Activated CD4-positive, alpha-beta T cell treated with anti-CD3 and anti-CD28 coated beads, Interleukin-2, amount 10 ng/mL, durations not matched to agents 24 days and 14 days (primary cell): Measurements from ENCODE around the gene PDCD1LG2. TPM values are rescaled to one million over a fixed set of nuclear protein-coding genes. Genes with fewer than 3 reads are reported as not detected.
"Not testable (repeated sequence)": the region's sequence is repeated elsewhere in the genome, so short reads cannot be mapped to it uniquely, and the experiment has no call there.

Source experiments
- DNase-seq: peaks from one replicate; pipeline ENCODE4 v3.0.0; 2022
- H3K27ac Mint-ChIP-seq: one replicate; pipeline ENCODE4 v1.8.0; 2022; ENCODE audit warnings: mild to moderate bottlenecking, mixed read lengths
- H3K27me3 Mint-ChIP-seq: one replicate; pipeline ENCODE4 v1.8.0; 2022; ENCODE audit warnings: mixed read lengths
- H3K36me3 Mint-ChIP-seq: one replicate; pipeline ENCODE4 v1.8.0; 2022; ENCODE audit warnings: low read depth, mild to moderate bottlenecking, mixed read lengths
- H3K4me1 Mint-ChIP-seq: one replicate; pipeline ENCODE4 v1.8.0; 2021; ENCODE audit warnings: mixed read lengths
- H3K4me3 Mint-ChIP-seq: one replicate; pipeline ENCODE4 v1.8.0; 2022; ENCODE audit warnings: mild to moderate bottlenecking, moderate library complexity, mixed read lengths
- H3K9me3 Mint-ChIP-seq: one replicate; pipeline ENCODE4 v1.8.0; 2021; ENCODE audit warnings: mixed read lengths
- intact Hi-C: fragments of 100-400 bp; cut with micrococcal nuclease; formaldehyde crosslinking; loops from one replicate; pipeline ENCODE4 v1.15.1; 2023
- total RNA-seq: library from RNA; stranded (reverse); gene quantifications from 2 replicates; pipeline ENCODE4 v1.2.3, GENCODE V29; 2022

Gene PDCD1LG2
- total RNA-seq = 1.3 and 1.5 TPM in 2 replicates

DNA sequence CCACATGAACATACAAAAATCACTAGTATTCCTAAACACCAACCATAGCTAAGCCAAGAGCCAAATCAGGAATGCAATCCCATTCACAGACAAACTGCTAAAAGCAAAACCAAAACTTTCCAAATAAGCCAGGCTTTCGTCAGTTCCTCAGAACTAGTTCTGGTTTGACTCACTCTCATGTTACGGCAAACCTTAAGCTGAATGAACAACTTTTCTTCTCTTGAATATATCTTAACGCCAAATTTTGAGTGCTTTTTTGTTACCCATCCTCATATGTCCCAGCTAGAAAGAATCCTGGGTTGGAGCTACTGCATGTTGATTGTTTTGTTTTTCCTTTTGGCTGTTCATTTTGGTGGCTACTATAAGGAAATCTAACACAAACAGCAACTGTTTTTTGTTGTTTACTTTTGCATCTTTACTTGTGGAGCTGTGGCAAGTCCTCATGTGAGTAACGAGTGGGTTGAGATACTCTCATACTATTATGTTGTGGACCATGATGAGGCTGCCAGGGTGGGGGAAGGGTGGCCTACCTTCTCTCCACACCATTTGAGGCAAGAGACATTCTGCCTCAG lies at the start of gene PDCD1LG2:
TSS of gene PDCD1LG2 (plus strand) at position 172 of the 572 bp plus-strand sequence. CDS start 12,016 bp downstream, outside the sequence.
- Mint-ChIP-seq H3K36me3 (peaks cover 18% of the 10 kb centered on the region), H3K27ac (peak within 1 kb of the TSS; percentile 96), H3K9me3 (peaks cover 19% of the 10 kb centered on the region), H3K4me3 (peak within 1 kb of the TSS; percentile 85), H3K4me1 (peaks cover 53% of the 10 kb centered on the region), H3K27me3 (peaks cover 2% of the 10 kb centered on the region)
- intact Hi-C loops = loop anchor here (1.0 kb wide), 8 partner anchors 8 to 677 kb away; partner anchors contain the start of gene CD274
- peak; percentile 83 for DNase-seq

DNA sequence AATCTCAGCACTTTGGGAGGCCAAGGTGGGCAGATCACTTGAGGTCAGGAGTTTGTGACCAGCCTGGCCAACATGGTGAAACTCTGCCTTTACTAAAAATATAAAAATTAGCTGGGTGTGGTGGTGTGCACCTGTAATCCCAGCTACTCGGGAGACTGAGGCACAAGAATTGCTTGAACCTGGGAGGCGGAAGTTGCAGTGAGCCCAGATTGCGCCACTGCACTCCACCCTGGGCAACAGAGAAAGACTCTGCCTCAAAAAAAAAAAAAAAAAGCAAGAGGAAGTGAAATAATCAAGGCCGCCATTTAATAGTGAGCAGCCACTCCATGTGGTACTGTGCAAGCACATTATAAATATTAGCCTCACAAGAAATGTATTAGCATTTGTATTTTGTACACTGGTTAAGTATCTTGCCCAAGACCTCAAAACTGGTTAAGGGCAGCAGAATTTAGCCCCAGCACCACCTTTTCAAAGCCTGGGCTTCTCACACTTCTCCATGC lies 45.5 kb upstream of the PDCD1LG2 start:
- H3K9me3 Mint-ChIP-seq, H3K4me3 Mint-ChIP-seq, intact Hi-C loops, DNase-seq, H3K27ac Mint-ChIP-seq, H3K27me3 Mint-ChIP-seq: not testable (repeated sequence)
- H3K4me1 Mint-ChIP-seq = peaks cover 30% of the 10 kb centered on the region
- peaks cover 88% of the 10 kb centered on the region for H3K36me3 Mint-ChIP-seq

DNA sequence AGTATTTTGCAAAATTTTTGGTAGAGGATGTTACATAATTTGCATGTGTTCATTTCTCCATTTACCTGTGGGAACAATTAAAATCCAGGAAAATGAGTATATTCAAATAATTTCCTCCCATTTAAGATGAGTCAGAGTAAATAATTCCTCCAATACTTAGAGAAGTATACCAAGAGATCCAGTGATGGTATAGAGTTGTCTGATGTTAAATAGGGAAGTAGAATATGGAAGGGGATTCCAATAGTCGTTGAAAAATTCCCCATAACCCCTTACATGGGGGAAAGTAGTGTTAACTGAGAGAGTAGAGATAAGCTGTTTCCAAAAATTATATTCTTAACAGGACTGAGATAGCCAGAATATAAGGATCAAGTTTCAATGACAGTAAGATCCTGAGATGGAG lies 44.3 kb upstream of the PDCD1LG2 start:
- Mint-ChIP-seq H3K36me3 (peaks cover 87% of the 10 kb centered on the region), H3K4me1 (peaks cover 26% of the 10 kb centered on the region), H3K27ac (no peak overlapping the region), H3K27me3 (no peaks in the 10 kb centered on the region), H3K4me3 (no peak overlapping the region), H3K9me3 (no peaks in the 10 kb centered on the region)
- no peak for DNase-seq
- intact Hi-C loops = no loop called here

DNA sequence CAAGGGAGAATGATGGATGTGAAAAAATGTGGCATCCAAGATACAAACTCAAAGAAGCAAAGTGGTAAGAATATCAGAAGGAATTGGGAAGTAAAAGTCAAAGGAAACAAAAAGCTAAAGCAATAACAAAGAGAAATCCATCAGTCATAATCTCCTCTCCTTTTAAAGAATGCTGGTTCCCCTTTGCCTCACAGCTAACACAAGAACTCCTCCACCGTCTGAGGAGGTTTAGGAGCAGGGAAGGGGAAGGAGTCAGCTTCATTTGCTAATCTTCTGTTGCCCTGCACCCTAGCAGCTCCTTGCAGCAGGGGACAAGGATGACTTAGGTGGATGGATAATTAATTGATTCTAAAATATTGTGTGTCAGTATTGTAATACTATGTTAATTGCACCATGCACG lies 43.6 kb upstream of the PDCD1LG2 start:
- H3K4me1 Mint-ChIP-seq = peaks cover 22% of the 10 kb centered on the region
- no peaks in the 10 kb centered on the region for H3K27me3 Mint-ChIP-seq
- H3K27ac Mint-ChIP-seq = no peak overlapping the region
- no peak for DNase-seq
- H3K36me3 Mint-ChIP-seq = peaks cover 81% of the 10 kb centered on the region
- no peaks in the 10 kb centered on the region for H3K9me3 Mint-ChIP-seq
- intact Hi-C loops = no loop called here
- no peak overlapping the region for H3K4me3 Mint-ChIP-seq

DNA sequence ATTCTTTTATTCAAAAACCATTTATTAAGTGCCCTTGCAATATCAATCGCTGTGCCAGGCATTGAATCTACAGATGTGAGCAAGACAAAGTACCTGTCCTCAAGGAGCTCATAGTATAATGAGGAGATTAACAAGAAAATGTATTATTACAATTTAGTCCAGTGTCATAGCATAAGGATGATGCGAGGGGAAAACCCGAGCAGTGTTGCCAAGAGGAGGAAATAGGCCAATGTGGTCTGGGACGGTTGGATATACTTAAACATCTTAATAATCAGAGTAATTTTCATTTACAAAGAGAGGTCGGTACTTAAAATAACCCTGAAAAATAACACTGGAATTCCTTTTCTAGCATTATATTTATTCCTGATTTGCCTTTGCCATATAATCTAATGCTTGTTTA lies 41.5 kb upstream of the PDCD1LG2 start:
- no peak overlapping the region for H3K4me3 Mint-ChIP-seq
- intact Hi-C loops = no loop called here

DNA sequence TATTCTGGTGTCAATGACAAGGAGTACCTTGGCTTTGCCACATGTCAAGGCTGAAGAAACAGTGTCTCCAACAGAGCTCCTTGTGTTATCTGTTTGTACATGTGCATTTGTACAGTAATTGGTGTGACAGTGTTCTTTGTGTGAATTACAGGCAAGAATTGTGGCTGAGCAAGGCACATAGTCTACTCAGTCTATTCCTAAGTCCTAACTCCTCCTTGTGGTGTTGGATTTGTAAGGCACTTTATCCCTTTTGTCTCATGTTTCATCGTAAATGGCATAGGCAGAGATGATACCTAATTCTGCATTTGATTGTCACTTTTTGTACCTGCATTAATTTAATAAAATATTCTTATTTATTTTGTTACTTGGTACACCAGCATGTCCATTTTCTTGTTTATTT lies 40.2 kb upstream of the PDCD1LG2 start:
- intact Hi-C loops = no loop called here
- Mint-ChIP-seq H3K27me3 (no peaks in the 10 kb centered on the region), H3K27ac (no peak overlapping the region), H3K4me3 (no peak overlapping the region), H3K36me3 (peaks cover 61% of the 10 kb centered on the region), H3K9me3 (peaks cover 6% of the 10 kb centered on the region), H3K4me1 (peaks cover 24% of the 10 kb centered on the region)
- DNase-seq = no peak

More for the DNA sequence above, 41.5 kb upstream of the PDCD1LG2 start:
- peaks cover 70% of the 10 kb centered on the region for H3K36me3 Mint-ChIP-seq
- no peaks in the 10 kb centered on the region for H3K27me3 Mint-ChIP-seq
- H3K9me3 Mint-ChIP-seq = no peaks in the 10 kb centered on the region
- peaks cover 20% of the 10 kb centered on the region for H3K4me1 Mint-ChIP-seq
- DNase-seq = no peak
- no peak overlapping the region for H3K27ac Mint-ChIP-seq

DNA sequence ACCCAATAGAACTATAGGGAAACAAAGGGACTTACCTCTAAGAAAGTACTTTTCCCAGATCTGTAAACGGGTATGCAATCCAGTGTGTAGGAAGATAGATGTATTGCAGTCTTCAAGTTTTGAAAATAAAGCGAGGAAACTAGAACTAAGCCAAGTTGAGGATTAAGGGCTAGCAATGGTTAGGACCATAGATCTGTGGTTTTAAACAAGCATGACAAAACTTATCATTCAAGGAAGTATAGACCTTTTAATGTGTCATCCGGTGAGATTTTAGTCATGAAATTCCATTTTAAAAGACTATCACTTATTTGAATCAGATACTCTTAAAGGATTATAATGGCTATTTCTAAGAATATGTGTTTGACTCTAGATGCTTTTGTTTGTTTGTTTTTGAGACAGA lies 39.5 kb upstream of the PDCD1LG2 start:
- Mint-ChIP-seq H3K4me1 (peaks cover 23% of the 10 kb centered on the region), H3K27me3 (no peaks in the 10 kb centered on the region), H3K4me3 (no peak overlapping the region), H3K27ac (peak overlapping the region; percentile 27), H3K9me3 (peaks cover 10% of the 10 kb centered on the region), H3K36me3 (peaks cover 59% of the 10 kb centered on the region)
- no peak for DNase-seq
- intact Hi-C loops = no loop called here

DNA sequence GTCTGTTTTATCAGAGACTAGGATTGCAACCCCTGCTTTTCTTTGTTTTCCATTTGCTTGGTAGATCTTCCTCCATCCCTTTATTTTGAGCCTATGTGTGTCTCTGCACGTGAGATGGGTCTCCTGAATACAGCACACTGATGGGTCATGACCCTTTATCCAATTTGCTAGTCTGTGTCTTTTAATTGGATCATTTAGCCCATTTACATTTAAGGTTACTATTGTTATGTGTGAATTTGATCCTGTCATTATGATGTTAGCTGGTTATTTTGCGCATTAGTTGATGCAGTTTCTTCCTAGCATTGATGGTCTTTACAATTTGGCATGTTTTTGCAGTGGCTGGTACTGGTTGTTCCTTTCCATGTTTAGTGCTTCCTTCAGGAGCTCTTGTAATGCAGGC lies 34.7 kb upstream of the PDCD1LG2 start:
- DNase-seq, H3K27me3 Mint-ChIP-seq, intact Hi-C loops: not testable (repeated sequence)

DNA sequence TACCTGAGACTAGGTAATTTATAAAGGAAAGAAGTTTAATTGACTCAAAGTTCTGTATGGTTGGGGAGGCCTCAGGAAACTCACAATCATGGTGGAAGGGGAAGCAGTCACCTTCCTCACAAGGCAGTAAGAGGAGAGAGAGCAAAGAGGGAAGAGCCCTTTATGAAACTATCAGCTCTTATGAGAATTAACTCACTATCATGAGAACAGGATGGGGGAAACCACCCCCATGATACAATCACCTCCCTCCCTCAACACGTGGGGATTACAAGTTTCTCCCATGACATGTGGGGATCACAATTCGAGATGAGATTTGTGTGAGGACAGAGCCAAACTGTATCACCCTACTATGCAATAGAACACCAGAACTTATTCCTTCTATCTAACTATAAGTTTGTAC lies 32.1 kb upstream of the PDCD1LG2 start:
- Mint-ChIP-seq H3K27ac (no peak overlapping the region), H3K4me1 (peaks cover 17% of the 10 kb centered on the region), H3K27me3 (no peaks in the 10 kb centered on the region), H3K4me3 (no peak overlapping the region), H3K36me3 (peaks cover 11% of the 10 kb centered on the region), H3K9me3 (peaks cover 17% of the 10 kb centered on the region)
- DNase-seq = no peak
- intact Hi-C loops = no loop called here

More for the DNA sequence above, 34.7 kb upstream of the PDCD1LG2 start:
- Mint-ChIP-seq H3K4me1 (peaks cover 20% of the 10 kb centered on the region), H3K36me3 (peaks cover 19% of the 10 kb centered on the region), H3K9me3 (peaks cover 17% of the 10 kb centered on the region)
- H3K4me3 Mint-ChIP-seq, H3K27ac Mint-ChIP-seq: not testable (repeated sequence)

DNA sequence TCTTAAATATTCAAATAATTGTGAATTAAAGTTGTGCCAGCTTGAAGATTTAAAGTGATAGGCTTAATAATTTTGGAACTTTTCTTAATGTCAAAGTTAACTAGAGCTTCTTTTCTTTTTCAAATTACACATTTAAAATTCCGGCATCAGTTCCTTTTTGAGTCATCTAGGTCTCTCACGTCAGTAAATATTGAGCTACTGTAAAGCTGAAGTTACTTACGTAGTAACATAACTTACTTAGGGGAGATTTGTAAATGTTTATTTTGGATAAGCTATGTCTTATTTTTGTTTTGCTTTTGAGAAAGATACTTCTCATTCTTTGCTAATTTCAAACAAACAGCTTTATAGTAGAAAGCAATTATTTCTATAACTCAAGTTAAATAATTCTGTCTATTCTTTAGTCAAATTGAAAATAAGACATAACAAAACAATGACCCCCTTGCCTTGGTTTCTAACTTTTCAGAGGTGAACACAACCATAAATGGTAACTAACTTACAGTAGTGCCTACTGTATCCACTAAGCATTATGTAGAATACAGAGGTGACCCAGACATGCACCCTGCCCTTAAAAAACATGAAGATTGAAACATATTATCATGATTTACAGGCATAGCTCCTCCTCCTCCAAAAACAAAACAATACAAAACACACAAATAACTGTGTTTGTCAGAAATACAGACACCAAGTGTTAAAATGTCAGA lies 30.2 kb upstream of the PDCD1LG2 start:
- Mint-ChIP-seq H3K27me3 (no peaks in the 10 kb centered on the region), H3K4me3 (no peak overlapping the region), H3K36me3 (peaks cover 5% of the 10 kb centered on the region), H3K9me3 (peaks cover 11% of the 10 kb centered on the region), H3K4me1 (peaks cover 10% of the 10 kb centered on the region), H3K27ac (no peak overlapping the region)
- no peak for DNase-seq
- intact Hi-C loops = no loop called here

DNA sequence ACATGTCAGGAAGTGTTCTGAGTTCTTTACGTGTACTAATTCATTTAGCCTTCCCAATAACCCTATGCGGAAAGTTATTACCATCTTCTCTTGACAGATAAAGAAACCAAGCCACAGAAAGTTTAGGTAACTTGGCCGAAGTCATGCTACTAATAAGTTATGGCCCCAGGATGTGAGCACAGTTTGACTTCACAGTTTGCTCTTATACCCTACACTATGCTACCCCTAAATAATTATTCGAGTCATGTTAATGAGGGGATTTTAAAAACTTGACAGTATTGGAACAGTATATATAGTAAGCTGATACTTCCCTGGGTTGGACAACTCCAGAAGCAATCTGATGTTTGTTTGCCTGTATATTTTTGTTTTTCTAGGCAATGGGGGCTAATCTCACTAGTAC lies 29.4 kb upstream of the PDCD1LG2 start:
- DNase-seq = no peak
- H3K9me3 Mint-ChIP-seq = peaks cover 7% of the 10 kb centered on the region
- H3K27me3 Mint-ChIP-seq = no peaks in the 10 kb centered on the region
- H3K4me1 Mint-ChIP-seq = peaks cover 9% of the 10 kb centered on the region
- H3K36me3 Mint-ChIP-seq = no peaks in the 10 kb centered on the region
- H3K27ac Mint-ChIP-seq = no peak overlapping the region
- no peak overlapping the region for H3K4me3 Mint-ChIP-seq
- intact Hi-C loops = no loop called here

DNA sequence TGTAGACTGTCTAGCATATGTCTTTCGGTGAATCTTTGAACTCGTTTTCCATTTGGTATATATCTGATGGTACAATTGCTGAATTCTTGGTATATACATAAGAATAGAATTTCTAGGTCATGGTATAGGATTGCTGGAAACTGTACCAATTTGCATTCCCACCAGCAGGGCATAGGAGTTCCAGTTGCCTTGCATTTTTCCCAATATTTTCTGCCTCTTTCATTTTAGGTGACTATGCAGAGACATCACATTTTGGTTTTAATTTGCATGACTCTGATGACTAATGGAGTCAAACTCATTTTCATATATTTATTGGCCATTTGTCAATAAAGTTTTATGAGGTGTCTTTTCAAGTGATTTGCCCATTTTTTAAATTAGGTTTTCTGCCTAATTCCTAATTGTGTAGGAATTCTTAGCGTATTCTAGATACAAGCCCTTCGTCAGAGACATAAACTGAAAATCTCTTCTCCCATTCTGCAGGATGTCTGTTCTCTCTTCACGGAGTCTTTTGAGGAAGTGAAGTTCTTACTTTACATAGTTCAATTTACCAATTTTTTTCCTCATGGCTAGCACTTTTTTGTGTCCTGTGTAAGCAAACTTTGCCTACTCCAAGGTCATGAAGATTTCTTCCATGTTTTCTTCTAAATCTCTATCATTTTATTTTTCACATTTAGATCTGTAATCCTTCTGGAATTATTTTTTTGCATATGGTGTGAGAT lies 28.9 kb upstream of the PDCD1LG2 start:
- no peak overlapping the region for H3K27ac Mint-ChIP-seq
- no peak overlapping the region for H3K4me3 Mint-ChIP-seq
- no peaks in the 10 kb centered on the region for H3K36me3 Mint-ChIP-seq
- peaks cover 7% of the 10 kb centered on the region for H3K9me3 Mint-ChIP-seq
- H3K27me3 Mint-ChIP-seq = no peaks in the 10 kb centered on the region
- intact Hi-C loops = no loop called here
- peaks cover 9% of the 10 kb centered on the region for H3K4me1 Mint-ChIP-seq
- no peak for DNase-seq

DNA sequence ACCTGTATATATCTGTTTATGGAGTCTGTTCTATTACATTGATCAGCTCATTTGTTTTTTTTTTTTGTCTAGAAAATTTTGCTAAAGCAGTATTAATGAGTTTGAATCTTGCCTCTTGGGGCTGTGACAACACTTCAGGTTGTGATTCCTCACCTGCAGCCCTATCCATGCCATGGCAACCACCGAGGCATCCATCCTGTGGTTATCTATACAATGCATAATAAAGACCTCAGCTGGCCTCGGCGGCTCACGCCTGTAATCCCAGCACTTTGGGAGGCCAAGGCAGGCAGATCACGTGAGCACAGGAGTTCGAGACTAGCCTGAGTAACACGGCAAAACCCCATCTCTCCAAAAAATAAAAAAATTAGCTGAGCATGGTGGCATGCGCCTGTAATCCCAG lies 28.1 kb upstream of the PDCD1LG2 start:
- DNase-seq = no peak
- Mint-ChIP-seq H3K27ac (no peak overlapping the region), H3K36me3 (no peaks in the 10 kb centered on the region), H3K9me3 (peaks cover 7% of the 10 kb centered on the region), H3K4me3 (no peak overlapping the region), H3K27me3 (no peaks in the 10 kb centered on the region), H3K4me1 (peaks cover 9% of the 10 kb centered on the region)
- intact Hi-C loops = no loop called here

DNA sequence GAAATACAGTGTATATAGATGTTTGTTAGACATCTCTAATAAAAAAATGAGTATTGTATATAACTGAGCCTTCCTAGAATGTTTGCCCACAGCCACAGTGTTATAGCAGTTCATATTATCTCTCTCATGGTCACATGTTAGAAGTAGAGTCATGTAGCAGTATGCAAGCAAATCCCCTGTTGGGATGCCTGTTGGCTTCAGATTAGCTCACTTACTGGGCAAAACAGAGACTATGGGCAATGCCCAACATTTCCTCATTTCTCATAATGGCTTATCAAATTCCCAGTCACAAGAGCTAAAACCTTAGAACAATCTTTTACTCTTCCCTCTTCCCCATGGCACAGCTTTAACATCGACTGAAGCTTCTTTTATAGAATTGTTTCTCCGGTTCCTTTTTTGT lies 27.0 kb upstream of the PDCD1LG2 start:
- no peaks in the 10 kb centered on the region for H3K27me3 Mint-ChIP-seq
- no peak for DNase-seq
- peaks cover 7% of the 10 kb centered on the region for H3K4me1 Mint-ChIP-seq
- H3K36me3 Mint-ChIP-seq = no peaks in the 10 kb centered on the region
- no peak overlapping the region for H3K27ac Mint-ChIP-seq
- H3K4me3 Mint-ChIP-seq = no peak overlapping the region
- intact Hi-C loops = no loop called here
- peaks cover 7% of the 10 kb centered on the region for H3K9me3 Mint-ChIP-seq
